Liver (tissue), 9 donors: Measurements from ENCODE around the gene ACOT8. TPM values are rescaled to one million over a fixed set of nuclear protein-coding genes. Genes with fewer than 3 reads are reported as not detected.

Source experiments
- DNase-seq: peaks from one replicate; pipeline ENCODE4 v3.0.0-alpha.2; 2017; ENCODE audit warnings: low spot score
- H3K27ac ChIP-seq, 2 donors: one replicate each; pipeline ENCODE4 v1.7.0; 2013; ENCODE audit warnings: inconsistent platforms in 2 of 2, low read length in 2 of 2, control low read depth in 1 of 2, low read depth in 1 of 2, mild to moderate bottlenecking in 1 of 2
- H3K27me3 ChIP-seq, 4 donors: one replicate each; pipeline versions ENCODE4 v1.6.1 to v1.7.0; 2013; ENCODE audit warnings: low read length in 3 of 4, inconsistent platforms in 1 of 4, mild to moderate bottlenecking in 1 of 4, moderate library complexity in 1 of 4; ENCODE audit not compliant: control insufficient read depth in 4 of 4, insufficient read depth in 4 of 4
- H3K36me3 ChIP-seq, 4 donors: one replicate each; pipeline versions ENCODE4 v1.6.1 to v1.7.0; 2013; ENCODE audit warnings: low read length in 3 of 4, mild to moderate bottlenecking in 3 of 4, low read depth in 1 of 4, moderate library complexity in 1 of 4; ENCODE audit not compliant: control insufficient read depth in 4 of 4, insufficient read depth in 3 of 4
- H3K4me1 ChIP-seq, 4 donors: one replicate each; pipeline versions ENCODE4 v1.6.1 to v1.7.0; 2013; ENCODE audit warnings: low read length in 3 of 4, mild to moderate bottlenecking in 3 of 4, moderate library complexity in 1 of 4; ENCODE audit not compliant: control insufficient read depth in 4 of 4, insufficient read depth in 4 of 4
- H3K4me3 ChIP-seq, 3 donors: one replicate each; pipeline versions ENCODE4 v1.6.1 to v1.7.0; 2013; ENCODE audit warnings: low read length in 3 of 3, control low read depth in 1 of 3, low read depth in 1 of 3, mild to moderate bottlenecking in 1 of 3
- H3K9ac ChIP-seq, 2 donors: one replicate each; pipeline ENCODE4 v1.7.0; 2013; ENCODE audit warnings: low read length in 2 of 2, mild to moderate bottlenecking in 2 of 2, moderate library complexity in 2 of 2, control low read depth in 1 of 2, low read depth in 1 of 2
- H3K9me3 ChIP-seq, 4 donors: one replicate each; pipeline versions ENCODE4 v1.6.1 to v1.7.0; 2013; ENCODE audit warnings: low read length in 3 of 4; ENCODE audit not compliant: control insufficient read depth in 4 of 4
- ATF3 ChIP-seq: IDR thresholded peaks from 2 replicates; pipeline ENCODE4 v1.6.1; 2016; ENCODE audit warnings: antibody characterized with exemption
- EGR1 ChIP-seq, 2 donors: IDR thresholded peaks; 2 replicates each; pipeline ENCODE4 v1.6.1; 2016 to 2018; ENCODE audit warnings: antibody characterized with exemption in 2 of 2, low read depth in 2 of 2
- FOXA2 ChIP-seq: IDR thresholded peaks from 2 replicates; pipeline ENCODE4 v1.6.1; 2016; ENCODE audit warnings: antibody characterized with exemption
- GABPA ChIP-seq, 2 donors: IDR thresholded peaks in 1 of 2; conservative IDR thresholded peaks in 1 of 2; 2 replicates each; pipeline ENCODE4 v1.6.1; 2016; ENCODE audit warnings: antibody characterized with exemption in 2 of 2, mild to moderate bottlenecking in 1 of 2, moderate library complexity in 1 of 2
- HNF4A ChIP-seq, 2 donors: conservative IDR thresholded peaks; 2 replicates each; pipeline ENCODE4 v1.6.1; 2016; ENCODE audit warnings: antibody characterized with exemption in 2 of 2, mild to moderate bottlenecking in 2 of 2
- HNF4G ChIP-seq: IDR thresholded peaks from 2 replicates; pipeline ENCODE4 v1.6.1; 2016; ENCODE audit warnings: antibody characterized with exemption
- JUND ChIP-seq, 2 donors: IDR thresholded peaks; 2 replicates each; pipeline ENCODE4 v1.6.1; 2016; ENCODE audit warnings: antibody characterized with exemption in 2 of 2
- NR2F2 ChIP-seq: IDR thresholded peaks from 2 replicates; pipeline ENCODE4 v1.6.1; 2016; ENCODE audit warnings: antibody characterized with exemption
- RAD21 ChIP-seq, 2 donors: IDR thresholded peaks; 2 replicates each; pipeline ENCODE4 v1.6.1; 2016; ENCODE audit warnings: antibody characterized with exemption in 2 of 2, mild to moderate bottlenecking in 2 of 2
- RXRA ChIP-seq, 2 donors: IDR thresholded peaks; 2 replicates each; pipeline ENCODE4 v1.6.1; 2017 to 2018; ENCODE audit warnings: antibody characterized with exemption in 2 of 2, mild to moderate bottlenecking in 1 of 2
- SP1 ChIP-seq: IDR thresholded peaks from 2 replicates; pipeline ENCODE4 v1.6.1; 2018; ENCODE audit warnings: antibody characterized with exemption, mild to moderate bottlenecking
- TAF1 ChIP-seq: conservative IDR thresholded peaks from 2 replicates; pipeline ENCODE4 v1.6.1; 2016; ENCODE audit warnings: antibody characterized with exemption, mild to moderate bottlenecking
- YY1 ChIP-seq: IDR thresholded peaks from 2 replicates; pipeline ENCODE4 v1.6.1; 2016; ENCODE audit warnings: antibody characterized with exemption, mild to moderate bottlenecking
- WGBS: extraction: QIAGEN DNeasy Blood & Tissue Kit; methylation state at CpG from one replicate; pipeline ENCODE4 v1.1.7; 2013; 5-methylcytosine and 5-hydroxymethylcytosine counted together
- polyA plus RNA-seq, 2 donors: library from polyadenylated mRNA; stranded (reverse) in 1 of 2; unstranded in 1 of 2; fragments of 200-250 nt in 1 of 2; fragments of >200 nt in 1 of 2; fragmentation: Nextera tagmentation in 1 of 2; extraction: Ambion mirVana in 1 of 2; gene quantifications; one replicate each; pipeline versions ENCODE4 v1.2.1 to v1.2.3, GENCODE V29; 2013 to 2015
- total RNA-seq, 2 donors: library from RNA; depleted of rRNA; stranded (reverse); fragments of >200 nt; gene quantifications; one replicate each; pipeline ENCODE4 v1.2.3, GENCODE V29; 2014
- TF ChIP-seq, protein P1 (sequence below): IDR thresholded peaks from 2 replicates; pipeline ENCODE4 v1.6.1; 2016; ENCODE audit warnings: antibody characterized with exemption
- TF ChIP-seq, protein P2 (sequence below): IDR thresholded peaks from 2 replicates; pipeline ENCODE4 v1.6.1; 2016; ENCODE audit warnings: antibody characterized with exemption
- TF ChIP-seq, protein P3 (sequence below): fragments of 150-350 bp; IDR thresholded peaks from 2 replicates; pipeline ENCODE4 v1.5.1; 2017; ENCODE audit warnings: improper control_type of control experiment, low read depth, low read length; ENCODE audit not compliant: missing input control
- TF ChIP-seq, protein P4 (sequence below): IDR thresholded peaks from 2 replicates; pipeline ENCODE4 v1.6.1; 2016; ENCODE audit warnings: antibody characterized with exemption, mild to moderate bottlenecking
- donor health status: healthy.
- donor health status: healthy.
- donor health status: healthy.
- donor health status: healthy.
- donor health status: healthy.

Gene ACOT8
- total and polyA plus RNA-seq, 4 donors = 24.4 to 27.1 (median 24.5) TPM

GRCh38 chr20:45850238-45850637 lies 7.0 kb downstream of the ACOT8 start:
- TF ChIP-seq, protein P1, sequence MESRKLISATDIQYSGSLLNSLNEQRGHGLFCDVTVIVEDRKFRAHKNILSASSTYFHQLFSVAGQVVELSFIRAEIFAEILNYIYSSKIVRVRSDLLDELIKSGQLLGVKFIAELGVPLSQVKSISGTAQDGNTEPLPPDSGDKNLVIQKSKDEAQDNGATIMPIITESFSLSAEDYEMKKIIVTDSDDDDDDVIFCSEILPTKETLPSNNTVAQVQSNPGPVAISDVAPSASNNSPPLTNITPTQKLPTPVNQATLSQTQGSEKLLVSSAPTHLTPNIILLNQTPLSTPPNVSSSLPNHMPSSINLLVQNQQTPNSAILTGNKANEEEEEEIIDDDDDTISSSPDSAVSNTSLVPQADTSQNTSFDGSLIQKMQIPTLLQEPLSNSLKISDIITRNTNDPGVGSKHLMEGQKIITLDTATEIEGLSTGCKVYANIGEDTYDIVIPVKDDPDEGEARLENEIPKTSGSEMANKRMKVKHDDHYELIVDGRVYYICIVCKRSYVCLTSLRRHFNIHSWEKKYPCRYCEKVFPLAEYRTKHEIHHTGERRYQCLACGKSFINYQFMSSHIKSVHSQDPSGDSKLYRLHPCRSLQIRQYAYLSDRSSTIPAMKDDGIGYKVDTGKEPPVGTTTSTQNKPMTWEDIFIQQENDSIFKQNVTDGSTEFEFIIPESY = no peak
- TF ChIP-seq, protein P2, sequence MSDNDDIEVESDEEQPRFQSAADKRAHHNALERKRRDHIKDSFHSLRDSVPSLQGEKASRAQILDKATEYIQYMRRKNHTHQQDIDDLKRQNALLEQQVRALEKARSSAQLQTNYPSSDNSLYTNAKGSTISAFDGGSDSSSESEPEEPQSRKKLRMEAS = no peak
- no peak for TF ChIP-seq YY1
- TF ChIP-seq, protein P3, sequence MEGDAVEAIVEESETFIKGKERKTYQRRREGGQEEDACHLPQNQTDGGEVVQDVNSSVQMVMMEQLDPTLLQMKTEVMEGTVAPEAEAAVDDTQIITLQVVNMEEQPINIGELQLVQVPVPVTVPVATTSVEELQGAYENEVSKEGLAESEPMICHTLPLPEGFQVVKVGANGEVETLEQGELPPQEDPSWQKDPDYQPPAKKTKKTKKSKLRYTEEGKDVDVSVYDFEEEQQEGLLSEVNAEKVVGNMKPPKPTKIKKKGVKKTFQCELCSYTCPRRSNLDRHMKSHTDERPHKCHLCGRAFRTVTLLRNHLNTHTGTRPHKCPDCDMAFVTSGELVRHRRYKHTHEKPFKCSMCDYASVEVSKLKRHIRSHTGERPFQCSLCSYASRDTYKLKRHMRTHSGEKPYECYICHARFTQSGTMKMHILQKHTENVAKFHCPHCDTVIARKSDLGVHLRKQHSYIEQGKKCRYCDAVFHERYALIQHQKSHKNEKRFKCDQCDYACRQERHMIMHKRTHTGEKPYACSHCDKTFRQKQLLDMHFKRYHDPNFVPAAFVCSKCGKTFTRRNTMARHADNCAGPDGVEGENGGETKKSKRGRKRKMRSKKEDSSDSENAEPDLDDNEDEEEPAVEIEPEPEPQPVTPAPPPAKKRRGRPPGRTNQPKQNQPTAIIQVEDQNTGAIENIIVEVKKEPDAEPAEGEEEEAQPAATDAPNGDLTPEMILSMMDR = no peak
- TF ChIP-seq HNF4G = no peak
- no peak for TF ChIP-seq RAD21 (IDR thresholded peaks at IDR 0.05)
- H3K4me3 ChIP-seq = no peak overlapping the region
- H3K4me1 ChIP-seq = peaks cover 0 to 8% (median 2%) of the 10 kb centered on the region in 4 donors
- peaks cover 6 to 32% (median 17%) of the 10 kb centered on the region in 4 donors for H3K36me3 ChIP-seq
- H3K9ac ChIP-seq = no peak overlapping the region
- no peak for DNase-seq
- H3K27ac ChIP-seq = no peak overlapping the region
- WGBS = 98% methylated on average over 2 of the region's 2 CpGs
- no peaks in the 10 kb centered on the region for H3K9me3 ChIP-seq
- H3K27me3 ChIP-seq = no peaks in the 10 kb centered on the region

DNA sequence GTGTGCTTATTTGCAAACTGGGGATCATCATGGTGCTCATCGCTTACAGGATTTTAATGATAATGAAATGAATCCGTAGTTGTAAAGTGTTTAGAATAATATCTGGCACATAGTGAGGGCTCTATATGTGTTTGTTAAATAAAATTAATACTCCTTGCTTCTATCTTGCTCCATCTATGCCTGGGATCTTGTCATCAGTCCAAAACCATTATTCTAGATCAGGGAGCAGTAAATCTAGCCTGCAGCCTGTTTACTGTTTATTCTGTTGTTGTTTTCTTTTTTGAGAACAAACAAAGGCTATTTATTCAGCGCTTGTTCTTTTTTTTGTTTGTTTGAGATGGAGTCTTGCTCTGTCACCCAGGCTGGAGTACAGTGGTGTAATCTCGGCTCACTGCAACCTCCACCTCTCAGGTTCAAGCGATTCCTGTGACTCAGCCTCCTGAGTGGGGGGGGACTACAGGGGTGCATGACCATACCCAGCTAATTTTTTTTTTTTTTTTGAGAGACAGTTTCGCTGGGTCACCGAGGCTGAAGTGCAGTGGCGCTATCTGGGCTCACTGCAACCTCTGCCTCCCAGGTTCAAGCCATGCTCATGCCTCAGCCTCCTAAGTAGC lies 8.1 kb downstream of the ACOT8 start:
- peaks cover 6 to 41% (median 25%) of the 10 kb centered on the region in 4 donors for H3K36me3 ChIP-seq
- no peaks in the 10 kb centered on the region for H3K9me3 ChIP-seq
- no peak overlapping the region for H3K4me3 ChIP-seq
- H3K4me1 ChIP-seq = no peaks in the 10 kb centered on the region
- no peaks in the 10 kb centered on the region for H3K27me3 ChIP-seq
- no peak overlapping the region for H3K27ac ChIP-seq
- TF ChIP-seq EGR1 (IDR thresholded peaks at IDR 0.05; ENCODE audit: low read depth in 2 of 2) (no peak), SP1 (no peak), TAF1 (no peak), RXRA (IDR thresholded peaks at IDR 0.05) (no peak), YY1 (no peak), HNF4G (no peak), GABPA (IDR thresholded peaks at IDR 0.05 in 1 of 2, conservative IDR thresholded peaks at IDR 0.05 in 1 of 2) (no peak), NR2F2 (no peak), FOXA2 (no peak), RAD21 (IDR thresholded peaks at IDR 0.05) (no peak), JUND (IDR thresholded peaks at IDR 0.05) (no peak), ATF3 (no peak), HNF4A (conservative IDR thresholded peaks at IDR 0.05) (no peak)
- TF ChIP-seq, protein P4, sequence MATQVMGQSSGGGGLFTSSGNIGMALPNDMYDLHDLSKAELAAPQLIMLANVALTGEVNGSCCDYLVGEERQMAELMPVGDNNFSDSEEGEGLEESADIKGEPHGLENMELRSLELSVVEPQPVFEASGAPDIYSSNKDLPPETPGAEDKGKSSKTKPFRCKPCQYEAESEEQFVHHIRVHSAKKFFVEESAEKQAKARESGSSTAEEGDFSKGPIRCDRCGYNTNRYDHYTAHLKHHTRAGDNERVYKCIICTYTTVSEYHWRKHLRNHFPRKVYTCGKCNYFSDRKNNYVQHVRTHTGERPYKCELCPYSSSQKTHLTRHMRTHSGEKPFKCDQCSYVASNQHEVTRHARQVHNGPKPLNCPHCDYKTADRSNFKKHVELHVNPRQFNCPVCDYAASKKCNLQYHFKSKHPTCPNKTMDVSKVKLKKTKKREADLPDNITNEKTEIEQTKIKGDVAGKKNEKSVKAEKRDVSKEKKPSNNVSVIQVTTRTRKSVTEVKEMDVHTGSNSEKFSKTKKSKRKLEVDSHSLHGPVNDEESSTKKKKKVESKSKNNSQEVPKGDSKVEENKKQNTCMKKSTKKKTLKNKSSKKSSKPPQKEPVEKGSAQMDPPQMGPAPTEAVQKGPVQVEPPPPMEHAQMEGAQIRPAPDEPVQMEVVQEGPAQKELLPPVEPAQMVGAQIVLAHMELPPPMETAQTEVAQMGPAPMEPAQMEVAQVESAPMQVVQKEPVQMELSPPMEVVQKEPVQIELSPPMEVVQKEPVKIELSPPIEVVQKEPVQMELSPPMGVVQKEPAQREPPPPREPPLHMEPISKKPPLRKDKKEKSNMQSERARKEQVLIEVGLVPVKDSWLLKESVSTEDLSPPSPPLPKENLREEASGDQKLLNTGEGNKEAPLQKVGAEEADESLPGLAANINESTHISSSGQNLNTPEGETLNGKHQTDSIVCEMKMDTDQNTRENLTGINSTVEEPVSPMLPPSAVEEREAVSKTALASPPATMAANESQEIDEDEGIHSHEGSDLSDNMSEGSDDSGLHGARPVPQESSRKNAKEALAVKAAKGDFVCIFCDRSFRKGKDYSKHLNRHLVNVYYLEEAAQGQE = no peak
- TF ChIP-seq, protein P2 = no peak
- 97% methylated on average over 8 of the region's 8 CpGs for WGBS
- H3K9ac ChIP-seq = no peak overlapping the region
- DNase-seq = no peak
